T1000 (cell line): ENCODE measurements around the gene COL24A1.
"Not testable (repeated sequence)": the region's sequence is repeated elsewhere in the genome, so short reads cannot be mapped to it uniquely, and the experiment has no call there.

Experiments used
- DNase-seq: peaks from one replicate; lab custom pipeline; 2025; ENCODE audit warnings: mixed read lengths; lab: John Stamatoyannopoulos, UW

The COL24A1 gene

GRCh38 chr1:85984636-85985035 is 171.9 kb downstream of the COL24A1 start:
- DNase-seq: no peak

- no peak for DNase-seq
Observed at GRCh38 chr1:85983316-85983715, 173.3 kb downstream of the COL24A1 start.

DNA sequence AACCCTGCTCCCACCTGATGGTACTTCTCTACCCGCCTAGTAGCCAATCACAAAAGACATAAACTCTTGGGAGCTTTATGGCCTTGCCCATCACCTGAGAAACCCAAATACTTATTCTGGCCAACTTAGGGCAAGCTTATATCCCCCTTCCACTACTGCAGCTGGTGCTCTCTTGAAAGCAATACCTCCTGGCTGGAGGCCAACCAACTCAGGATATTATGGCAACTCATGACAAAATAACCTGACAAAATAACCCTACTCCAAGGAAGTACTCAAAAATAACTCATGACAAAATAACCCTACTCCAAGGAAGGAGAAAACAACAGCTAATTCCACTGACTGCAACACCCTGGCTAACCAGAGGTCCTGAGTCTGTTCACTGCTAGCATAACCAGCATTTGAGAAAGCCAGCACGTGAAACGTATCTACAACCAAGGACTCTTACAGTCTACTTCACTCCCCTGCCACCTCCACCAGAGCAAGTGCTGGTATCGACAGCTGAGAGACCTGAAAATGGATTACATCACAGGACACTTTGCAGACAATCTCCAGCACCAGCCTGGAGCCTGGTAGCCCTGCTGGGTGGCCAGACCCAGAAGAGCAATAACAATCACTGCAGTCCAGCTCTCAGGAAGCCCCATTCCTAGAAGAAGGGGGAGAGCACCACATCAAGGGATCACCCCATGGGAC is 179.9 kb downstream of the COL24A1 start:
- no peak for DNase-seq

- no peak for DNase-seq
Observed at GRCh38 chr1:85975912-85976371, 180.6 kb downstream of the COL24A1 start.

DNA sequence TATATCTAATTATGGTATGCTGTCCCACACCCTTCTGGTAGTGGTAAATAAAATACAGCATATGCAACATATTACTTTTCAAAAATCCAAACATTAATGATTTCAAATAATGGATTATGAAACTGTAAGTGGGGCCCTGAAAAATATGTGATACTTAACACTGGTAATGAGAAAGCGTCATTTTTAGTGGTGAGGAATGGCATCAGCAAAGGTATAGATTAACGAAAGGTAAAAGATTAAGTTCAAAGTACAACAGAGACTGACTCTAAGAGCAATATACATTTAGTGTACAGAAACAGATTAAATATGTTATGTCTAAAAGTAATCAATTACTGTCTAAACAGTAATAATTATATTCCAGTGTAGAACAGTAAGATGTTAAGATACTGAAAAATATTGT is 194.1 kb downstream of the COL24A1 start:
- no peak for DNase-seq

- DNase-seq: no peak
Observed at GRCh38 chr1:85957760-85958159, 198.8 kb downstream of the COL24A1 start.

- not testable (repeated sequence) for DNase-seq
Observed at GRCh38 chr1:85955218-85955617, 201.4 kb downstream of the COL24A1 start.

DNA sequence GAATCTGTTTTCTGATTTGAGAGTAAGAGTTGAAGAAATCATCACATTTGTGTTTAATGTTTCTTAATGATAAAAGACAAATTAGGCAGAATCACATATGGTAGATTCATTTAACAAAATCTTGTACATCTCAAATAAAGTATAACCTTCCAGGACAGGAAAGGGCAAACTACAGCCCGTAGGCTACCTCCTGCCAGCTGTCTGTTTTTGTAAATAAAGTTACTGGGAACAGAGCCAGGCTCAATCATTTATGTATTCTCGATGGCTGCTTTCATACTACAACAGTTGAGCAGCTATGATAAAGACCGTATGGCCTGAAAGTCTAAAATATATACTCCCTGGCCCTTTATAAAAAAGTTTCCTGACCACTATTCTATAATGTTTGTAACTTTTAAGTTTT is 204.1 kb downstream of the COL24A1 start:
- DNase-seq: no peak

DNA sequence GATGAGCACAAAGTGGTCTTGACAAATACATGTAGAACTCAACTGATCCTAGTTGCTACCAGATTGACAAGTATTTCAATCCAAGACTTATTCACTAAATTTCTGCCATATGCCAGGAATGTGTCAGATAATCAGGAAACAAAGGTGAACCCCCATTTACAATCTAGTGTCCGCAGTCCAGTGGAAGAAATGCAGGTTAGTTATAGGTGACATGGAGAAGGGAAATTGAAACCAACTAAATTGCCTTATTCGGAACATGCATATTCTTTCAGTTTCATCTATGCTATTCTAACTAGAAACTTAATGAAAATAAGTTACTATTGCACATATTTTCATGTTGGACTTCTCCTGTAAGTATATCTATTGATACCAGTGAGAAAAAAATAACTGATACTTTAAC is 209.4 kb downstream of the COL24A1 start:
- DNase-seq: no peak

- DNase-seq: no peak
Observed at GRCh38 chr1:85943945-85944344, 212.6 kb downstream of the COL24A1 start.

- DNase-seq: no peak
Observed at GRCh38 chr1:85943526-85943925, 213.0 kb downstream of the COL24A1 start.

DNA sequence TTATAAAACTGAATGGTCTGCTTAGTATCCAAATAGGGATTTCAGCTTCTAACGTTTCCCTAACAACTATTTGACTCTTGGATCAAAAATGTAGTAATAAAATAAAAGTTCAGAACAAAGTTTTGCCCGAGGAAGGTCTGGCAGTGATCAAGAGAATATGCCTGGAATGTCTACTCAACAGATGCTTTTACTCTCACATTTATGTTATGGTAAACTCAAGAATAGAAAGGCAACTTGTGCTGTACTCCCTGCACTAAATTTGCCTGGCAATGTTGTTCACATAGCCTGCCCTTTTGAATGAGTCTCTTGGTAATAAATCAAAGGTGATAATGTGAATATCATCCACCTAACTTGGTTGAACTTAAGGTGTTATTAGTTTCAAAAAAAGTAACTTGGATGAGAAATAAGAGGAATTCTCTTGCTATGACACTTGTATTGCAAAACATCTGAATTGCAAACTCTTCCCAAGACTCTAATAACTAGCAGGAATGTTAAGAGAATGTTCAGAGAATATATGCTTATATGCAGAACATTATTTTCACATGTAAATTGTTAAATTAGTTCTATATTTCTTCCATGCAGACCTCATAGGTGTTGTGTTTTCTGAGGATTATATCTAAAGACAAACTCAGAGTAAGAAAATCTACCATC is 215.8 kb downstream of the COL24A1 start:
- DNase-seq: no peak

DNA sequence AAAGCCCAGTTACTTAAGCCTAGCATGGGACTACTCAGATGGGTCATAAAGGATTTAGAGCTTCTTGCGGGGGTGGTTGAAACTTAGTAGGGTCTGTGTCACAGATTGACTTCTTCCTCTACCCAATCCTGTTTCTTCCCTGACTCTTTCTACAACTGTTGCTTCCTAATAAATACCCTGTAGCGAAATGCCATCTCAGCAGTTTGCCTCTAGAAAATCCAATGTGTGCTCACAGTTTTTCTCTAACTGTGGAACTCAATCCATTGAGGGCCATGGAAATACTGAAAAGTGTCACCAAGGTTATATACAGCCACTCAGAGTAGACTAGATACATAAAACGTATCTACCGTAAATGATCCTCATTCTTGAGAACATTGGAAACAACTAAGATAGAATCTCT is 217.7 kb downstream of the COL24A1 start:
- DNase-seq: no peak

- DNase-seq: no peak
Observed at GRCh38 chr1:85936470-85936869, 220.1 kb downstream of the COL24A1 start.

DNA sequence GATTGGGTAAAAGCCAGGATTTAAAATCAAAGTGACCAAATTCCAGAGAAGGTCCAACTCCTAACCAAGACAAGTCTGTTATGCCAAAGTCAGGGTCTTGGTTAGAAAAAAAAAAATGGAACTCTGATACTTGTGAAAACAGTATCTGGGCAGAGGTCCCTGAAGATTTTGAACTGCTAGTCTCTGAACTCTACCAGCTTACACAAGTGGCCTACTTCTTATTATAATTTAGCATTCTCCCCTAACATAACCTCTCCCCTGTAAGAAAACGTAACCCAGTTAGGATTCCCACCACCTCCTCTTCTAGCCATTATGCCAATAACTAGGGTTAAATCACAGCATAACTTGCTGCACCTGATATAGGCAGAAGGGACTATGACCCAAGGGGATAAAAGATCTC is 220.5 kb downstream of the COL24A1 start:
- DNase-seq: no peak

DNA sequence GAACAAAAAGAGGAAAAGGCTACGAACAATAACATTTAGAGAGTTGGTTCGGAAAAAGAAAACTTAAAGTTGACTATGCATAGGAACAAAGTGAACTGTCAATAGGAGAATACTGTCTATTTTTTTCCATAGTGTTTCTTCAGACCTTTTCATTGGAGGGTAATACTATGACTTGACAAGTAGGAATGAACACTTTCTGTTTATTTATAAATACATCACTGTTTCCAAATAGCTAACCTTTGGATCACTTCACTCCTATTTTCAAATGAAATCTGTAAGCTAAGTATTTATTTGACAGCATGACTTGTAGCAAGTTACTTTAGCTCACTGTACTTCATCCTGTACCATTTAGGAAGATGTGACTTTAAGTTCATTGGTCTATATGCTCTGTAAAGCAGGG is 221.3 kb downstream of the COL24A1 start:
- no peak for DNase-seq

DNA sequence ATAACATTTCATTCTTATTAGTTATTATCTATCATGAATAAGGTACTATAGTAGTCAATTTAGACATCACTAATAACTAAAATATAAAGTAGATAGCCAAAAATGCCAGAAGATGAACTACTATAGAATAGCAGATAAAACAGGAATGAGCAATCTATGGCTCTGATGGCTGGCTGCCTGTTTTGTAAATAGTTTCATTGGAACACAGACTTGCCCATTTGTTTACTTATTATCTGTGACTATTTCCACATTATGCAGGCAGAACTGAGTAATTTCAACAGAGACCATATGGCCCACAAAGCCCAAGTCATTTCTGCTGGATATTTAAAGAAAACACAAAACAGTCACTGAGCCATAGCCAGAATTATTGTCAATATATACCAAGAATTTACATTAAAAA is 222.1 kb downstream of the COL24A1 start:
- no peak for DNase-seq

DNA sequence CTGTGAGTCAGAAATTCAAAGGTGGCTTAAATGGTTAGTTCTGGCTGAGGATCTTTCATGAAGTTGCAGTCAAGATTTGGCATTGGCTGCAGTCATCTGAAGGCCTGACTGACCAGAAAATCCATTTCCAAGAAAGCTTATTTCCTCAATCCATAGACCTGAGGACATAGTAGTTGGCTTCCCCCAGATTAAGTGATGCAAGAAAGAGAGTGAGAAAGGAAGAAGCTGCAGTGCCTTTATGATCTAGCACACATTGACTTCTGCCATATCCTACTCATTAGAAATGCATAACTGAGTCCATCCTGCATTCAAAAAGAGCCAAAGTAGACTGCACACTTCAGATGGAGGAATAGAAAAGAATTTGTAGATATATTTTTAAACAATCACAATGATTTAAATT is 222.6 kb downstream of the COL24A1 start:
- DNase-seq: no peak

- no peak for DNase-seq
Observed at GRCh38 chr1:85911742-85912141, 244.8 kb downstream of the COL24A1 start.

DNA sequence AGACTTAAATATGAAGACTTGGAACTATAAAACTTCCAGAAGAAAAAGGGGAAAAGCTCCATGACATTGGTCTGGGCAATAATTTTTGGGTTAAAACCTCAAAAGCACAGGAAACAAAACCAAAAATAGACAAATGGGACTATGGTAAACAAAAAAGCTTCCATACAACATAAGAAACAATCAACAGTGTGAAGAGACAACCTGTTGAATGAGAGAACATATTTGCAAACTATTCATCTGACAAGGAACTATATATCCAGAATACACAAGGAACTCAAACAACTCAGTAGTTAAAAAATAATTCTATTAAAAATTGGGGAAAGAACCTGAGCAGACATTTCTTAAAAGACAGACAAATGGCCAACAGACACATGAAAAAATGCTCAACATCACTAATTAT is 255.7 kb downstream of the COL24A1 start:
- no peak for DNase-seq

DNA sequence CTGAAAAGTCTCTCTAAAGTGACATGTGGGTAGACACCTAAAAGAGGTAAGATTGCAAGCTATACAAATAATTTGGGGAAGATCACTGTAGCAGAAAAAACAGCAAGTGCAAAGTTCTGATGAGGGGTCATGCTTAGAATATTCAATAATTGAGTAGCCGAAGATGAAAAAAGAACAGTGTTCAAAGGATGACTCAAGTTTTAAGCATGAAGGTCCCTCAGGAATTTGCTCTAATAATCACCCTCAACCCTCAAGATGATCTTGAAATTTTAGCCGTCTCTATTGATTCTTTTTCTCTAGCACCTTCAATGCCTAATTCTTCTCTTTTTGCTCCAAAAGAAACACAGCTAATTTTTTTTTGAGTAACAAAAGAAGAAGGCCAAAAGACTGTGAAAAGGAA is 257.7 kb downstream of the COL24A1 start:
- no peak for DNase-seq

- DNase-seq: no peak
Observed at GRCh38 chr1:85894651-85895050, 261.9 kb downstream of the COL24A1 start.

GRCh38 chr1:85892366-85892765 is 264.2 kb downstream of the COL24A1 start:
- no peak for DNase-seq

DNA sequence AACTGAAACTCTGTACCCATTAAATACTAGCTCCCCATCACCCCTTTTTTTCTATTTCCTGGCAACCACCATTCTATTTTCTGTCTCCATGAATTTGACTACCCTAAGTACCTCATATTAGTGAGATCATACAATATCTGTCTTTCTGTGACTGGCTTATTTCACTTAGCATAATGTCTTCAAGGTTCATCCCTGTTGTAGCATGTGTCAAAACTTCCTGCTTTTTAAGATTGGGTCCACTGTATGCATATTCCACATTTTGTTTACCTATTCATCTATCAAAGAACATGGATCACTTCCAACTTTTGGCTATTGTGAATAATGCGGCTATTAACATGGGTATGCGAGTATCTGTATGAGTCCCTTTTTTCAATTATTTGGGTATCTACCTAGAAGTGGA is 266.7 kb downstream of the COL24A1 start:
- DNase-seq: no peak
